Transverse colon (tissue), 4 donors: ENCODE results near the gene RNF166. TPM values are rescaled to one million over a fixed set of nuclear protein-coding genes. Genes with fewer than 3 reads are reported as not detected.

Experiments
- DNase-seq: peaks from one replicate; pipeline ENCODE4 v3.0.0-alpha.2; 2019
- H3K27ac ChIP-seq, 4 donors: fragments of 200-600 bp; sonication (generic); 2 replicates each; pipeline ENCODE4 v1.5.1; 2016 to 2018; ENCODE audit warnings: inconsistent platforms in 4 of 4
- H3K27me3 ChIP-seq: fragments of 200-600 bp; sonication (generic); 2 replicates; pipeline ENCODE4 v1.5.1; 2017; ENCODE audit warnings: inconsistent platforms
- H3K36me3 ChIP-seq, 4 donors: fragments of 200-600 bp; sonication (generic); 2 replicates each; pipeline ENCODE4 v1.5.1; 2017 to 2019; ENCODE audit warnings: inconsistent platforms in 4 of 4
- H3K4me1 ChIP-seq, 4 donors: fragments of 200-600 bp; sonication (generic); 2 replicates each; pipeline ENCODE4 v1.5.1; 2017 to 2020; ENCODE audit warnings: inconsistent platforms in 4 of 4
- H3K4me3 ChIP-seq, 4 donors: fragments of 200-600 bp; sonication (generic); 1 replicate in 1 of 4; 2 replicates in 3 of 4; pipeline versions ENCODE4 v1.5.1 to v1.6.1; 2017 to 2019; ENCODE audit warnings: inconsistent platforms in 4 of 4
- H3K9me3 ChIP-seq, 2 donors: fragments of 200-600 bp; sonication (generic); 2 replicates each; pipeline ENCODE4 v1.5.1; 2017 to 2019; ENCODE audit warnings: inconsistent platforms in 2 of 2
- EP300 ChIP-seq: sonication (generic); formaldehyde crosslinking; IDR thresholded peaks from one replicate; pipeline ENCODE4 v1.6.1; 2017; ENCODE audit warnings: antibody characterized with exemption, low read depth
- POLR2A ChIP-seq: fragments of 450-650 bp; IDR thresholded peaks from one replicate; pipeline ENCODE4 v1.6.1; 2016; ENCODE audit warnings: antibody characterized with exemption, mild to moderate bottlenecking, moderate library complexity
- POLR2AphosphoS5 ChIP-seq, 3 donors: sonication (generic); formaldehyde crosslinking; IDR thresholded peaks; one replicate each; pipeline ENCODE4 v1.6.1; 2016; ENCODE audit warnings: antibody characterized with exemption in 3 of 3
- WGBS, 2 donors: methylation state at CpG; one replicate each; pipeline ENCODE4 v1.1.5; 2018; ENCODE audit warnings: low coverage in 1 of 2; 5-methylcytosine and 5-hydroxymethylcytosine counted together
- in situ Hi-C, 4 donors: fragments of 200-750 bp; cut with MboI; loops; one replicate each; pipeline versions ENCODE4 v1.15.0 to v1.15.1; 2017; ENCODE audit warnings: low sequenced_read_pairs in 3 of 4, low pct_ligation_motif_present in 1 of 4, low pct_unique_long_range_greater_than_20kb in 1 of 4
- intact Hi-C: fragments of 100-400 bp; cut with DNase I; formaldehyde crosslinking; loops from one replicate; pipeline ENCODE4 v1.15.1; 2023; ENCODE audit warnings: low total_unique reads
- total RNA-seq, 4 donors: library from RNA; depleted of rRNA; stranded (reverse); fragments of >200 nt; gene quantifications; one replicate each; pipeline ENCODE4 v1.1.0, GENCODE V29; 2016
- TF ChIP-seq, protein P1 (sequence below), 5 experiments: fragments of 200-600 bp in 3 of 5; fragments of 450-650 bp in 2 of 5; sonication (generic) in 3 of 5; IDR thresholded peaks; 1 replicate in 2 of 5; 2 replicates in 3 of 5; pipeline ENCODE4 v1.5.1; 2016 to 2017; ENCODE audit warnings: antibody characterized with exemption in 5 of 5, inconsistent platforms in 3 of 5, mild to moderate bottlenecking in 2 of 5, moderate library complexity in 1 of 5

The RNF166 gene
- total RNA-seq, 4 donors from 2014 or later = 10.3 to 15.3 (median 14.4) TPM

- TF ChIP-seq, protein P1, sequence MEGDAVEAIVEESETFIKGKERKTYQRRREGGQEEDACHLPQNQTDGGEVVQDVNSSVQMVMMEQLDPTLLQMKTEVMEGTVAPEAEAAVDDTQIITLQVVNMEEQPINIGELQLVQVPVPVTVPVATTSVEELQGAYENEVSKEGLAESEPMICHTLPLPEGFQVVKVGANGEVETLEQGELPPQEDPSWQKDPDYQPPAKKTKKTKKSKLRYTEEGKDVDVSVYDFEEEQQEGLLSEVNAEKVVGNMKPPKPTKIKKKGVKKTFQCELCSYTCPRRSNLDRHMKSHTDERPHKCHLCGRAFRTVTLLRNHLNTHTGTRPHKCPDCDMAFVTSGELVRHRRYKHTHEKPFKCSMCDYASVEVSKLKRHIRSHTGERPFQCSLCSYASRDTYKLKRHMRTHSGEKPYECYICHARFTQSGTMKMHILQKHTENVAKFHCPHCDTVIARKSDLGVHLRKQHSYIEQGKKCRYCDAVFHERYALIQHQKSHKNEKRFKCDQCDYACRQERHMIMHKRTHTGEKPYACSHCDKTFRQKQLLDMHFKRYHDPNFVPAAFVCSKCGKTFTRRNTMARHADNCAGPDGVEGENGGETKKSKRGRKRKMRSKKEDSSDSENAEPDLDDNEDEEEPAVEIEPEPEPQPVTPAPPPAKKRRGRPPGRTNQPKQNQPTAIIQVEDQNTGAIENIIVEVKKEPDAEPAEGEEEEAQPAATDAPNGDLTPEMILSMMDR (IDR thresholded peaks at IDR 0.05) = no peak
- TF ChIP-seq POLR2AphosphoS5 (IDR thresholded peaks at IDR 0.05) (peak in 2 of 3 donors; percentile 19 to 25), POLR2A (peak; percentile 7)
- intact Hi-C loops = no loop called here
- 33% methylated on average over 17 of the region's 24 CpGs; no CpG with 5 or more reads in 1 of the 2 donors for WGBS, 2 donors
- in situ Hi-C loops = no loop called here
- Histone ChIP-seq H3K27ac (peak overlapping the region; percentile 85 to 89 (median 88)), H3K27me3 (no peaks in the 10 kb centered on the region), H3K4me3 (peak overlapping the region; percentile 53 to 82 (median 69)), H3K9me3 (no peaks in the 10 kb centered on the region), H3K36me3 (peaks cover 0 to 7% (median 0%) of the 10 kb centered on the region in 4 donors), H3K4me1 (peaks cover 9 to 29% (median 21%) of the 10 kb centered on the region in 4 donors)
- peak; percentile 81 for DNase-seq
Measured at GRCh38 chr16:88651276-88651988, 54.8 kb downstream of the RNF166 start.

DNA sequence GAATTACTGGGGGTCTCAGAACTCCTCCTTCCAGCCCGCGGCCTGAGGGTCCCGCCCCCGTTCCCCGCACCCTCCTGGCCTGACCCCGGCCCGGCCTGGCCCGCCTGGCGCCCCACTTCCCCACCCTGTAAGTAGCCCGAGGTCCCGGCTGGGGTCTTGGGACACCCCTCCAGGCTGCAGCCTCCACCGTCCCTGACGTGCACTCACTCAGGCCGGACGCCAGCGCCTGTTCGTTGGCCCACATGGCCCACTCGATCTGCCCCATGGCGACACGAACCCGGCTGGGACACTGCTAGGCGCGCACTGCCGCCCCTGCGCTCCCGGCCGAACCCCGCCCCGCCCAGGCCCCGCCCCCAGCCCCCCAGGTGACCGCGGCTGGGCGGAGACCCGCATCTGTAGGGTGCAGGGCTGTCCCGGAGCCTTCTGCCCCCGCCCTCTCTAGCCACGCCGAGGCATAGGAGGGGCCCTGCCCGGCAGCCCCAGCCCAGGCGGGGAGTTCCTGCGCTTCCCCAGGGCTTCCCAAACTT is 55.4 kb downstream of the RNF166 start, which contains the start of gene CYBA:
Gene CYBA, minus strand, starts transcription at position 305 of the 527 bp plus-strand sequence. Its CDS starts 40 bp downstream, at position 265.
- intact Hi-C loops = no loop called here
- 0% methylated on average over 10 of the region's 41 CpGs; no CpG with 5 or more reads in 1 of the 2 donors for WGBS, 2 donors
- Histone ChIP-seq H3K27me3 (no peaks in the 10 kb centered on the region), H3K9me3 (no peaks in the 10 kb centered on the region), H3K27ac (peak within 1 kb of the TSS; percentile 85 to 89 (median 88)), H3K36me3 (peaks cover 0 to 7% (median 0%) of the 10 kb centered on the region in 4 donors), H3K4me1 (peaks cover 9 to 35% (median 23%) of the 10 kb centered on the region in 4 donors), H3K4me3 (peak within 1 kb of the TSS; percentile 53 to 82 (median 69))
- TF ChIP-seq, protein P1 (IDR thresholded peaks at IDR 0.05) = no peak
- TF ChIP-seq POLR2AphosphoS5 (IDR thresholded peaks at IDR 0.05) (peak; percentile 72 to 92 (median 90)), EP300 (no peak), POLR2A (peak; percentile 76)
- peak; percentile 91 for DNase-seq
- in situ Hi-C loops = no loop called here

DNA sequence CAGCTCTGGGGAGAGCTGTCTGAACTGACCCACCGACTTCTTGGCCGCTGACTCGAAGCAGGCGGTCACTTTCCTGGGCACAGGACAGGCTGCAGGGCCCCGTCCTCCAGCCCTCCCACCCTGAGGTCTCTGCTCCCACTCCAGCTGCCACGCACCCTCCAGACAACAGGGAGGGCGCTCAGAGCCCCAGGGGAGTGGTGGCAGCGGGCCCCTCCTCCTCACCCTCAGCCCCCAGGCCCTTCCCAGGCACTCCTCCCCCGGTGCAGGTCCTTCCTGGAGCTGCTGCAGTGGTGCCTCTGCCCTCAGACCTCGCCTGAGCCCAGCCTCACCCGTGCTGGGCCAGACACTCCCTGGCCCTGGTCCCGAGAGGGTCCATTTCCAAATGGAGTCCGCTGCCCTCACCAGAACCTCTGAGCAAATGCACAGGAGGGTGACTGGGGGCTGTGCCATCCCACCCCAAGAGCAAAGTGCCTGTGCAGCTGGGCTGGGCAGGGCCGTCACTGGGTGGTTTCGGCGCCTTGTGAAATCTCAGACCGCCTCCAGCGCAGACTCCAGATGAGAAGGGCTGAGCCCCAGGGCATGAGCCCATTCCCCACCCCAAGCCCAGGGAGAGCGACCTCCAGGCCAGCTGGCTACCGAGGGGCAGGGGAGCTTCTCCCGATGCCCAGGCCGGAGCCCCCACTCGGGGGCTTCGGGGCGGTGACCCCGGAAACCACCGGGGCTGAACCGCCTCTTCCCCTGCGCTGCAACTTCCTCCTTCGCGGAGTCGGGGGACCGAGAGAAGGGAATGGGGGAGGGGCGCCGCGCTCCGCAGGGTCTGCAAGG is 56.1 kb downstream of the RNF166 start:
- H3K27ac ChIP-seq = peak overlapping the region; percentile 85 to 89 (median 88)
- in situ Hi-C loops (no loop called here), intact Hi-C loops (no loop called here)
- H3K27me3 ChIP-seq = no peaks in the 10 kb centered on the region
- WGBS, 2 donors = 10% methylated on average over 33 of the region's 37 CpGs; no CpG with 5 or more reads in 1 of the 2 donors
- no peaks in the 10 kb centered on the region for H3K9me3 ChIP-seq
- TF ChIP-seq POLR2A (peak; percentile 35), EP300 (no peak), POLR2AphosphoS5 (IDR thresholded peaks at IDR 0.05) (peak in 2 of 3 donors; percentile 29 to 31)
- TF ChIP-seq, protein P1 (IDR thresholded peaks at IDR 0.05) = no peak
- H3K36me3 ChIP-seq = peaks cover 0 to 5% (median 0%) of the 10 kb centered on the region in 4 donors
- DNase-seq = peak; percentile 65
- H3K4me3 ChIP-seq = peak overlapping the region; percentile 53 to 82 (median 69)
- H3K4me1 ChIP-seq = peaks cover 9 to 42% (median 25%) of the 10 kb centered on the region in 4 donors
